C4-2B (cell line): ENCODE results near the gene CCDC198.
A peak's percentile ranks its signal among the peaks of the same experiment; 100 is the strongest.

Source experiments
- H3K27ac ChIP-seq: fragments of 450-650 bp; 2 replicates; pipeline ENCODE4 v1.5.1; 2017
- ZFX ChIP-seq: fragments of 450-650 bp; IDR thresholded peaks from 2 replicates; pipeline ENCODE4 v1.6.1; 2017
- TF ChIP-seq, protein P1 (sequence below): fragments of 450-650 bp; conservative IDR thresholded peaks from 2 replicates; pipeline ENCODE4 v1.5.1; 2017; ENCODE audit warnings: mild to moderate bottlenecking

CCDC198 gene

GRCh38 chr14:57493467-57494181 is at the start of gene CCDC198:
Gene CCDC198, minus strand, starts transcription at chr14:57493857. Its CDS starts 142 bp downstream, at chr14:57493715.
- TF ChIP-seq, protein P1, sequence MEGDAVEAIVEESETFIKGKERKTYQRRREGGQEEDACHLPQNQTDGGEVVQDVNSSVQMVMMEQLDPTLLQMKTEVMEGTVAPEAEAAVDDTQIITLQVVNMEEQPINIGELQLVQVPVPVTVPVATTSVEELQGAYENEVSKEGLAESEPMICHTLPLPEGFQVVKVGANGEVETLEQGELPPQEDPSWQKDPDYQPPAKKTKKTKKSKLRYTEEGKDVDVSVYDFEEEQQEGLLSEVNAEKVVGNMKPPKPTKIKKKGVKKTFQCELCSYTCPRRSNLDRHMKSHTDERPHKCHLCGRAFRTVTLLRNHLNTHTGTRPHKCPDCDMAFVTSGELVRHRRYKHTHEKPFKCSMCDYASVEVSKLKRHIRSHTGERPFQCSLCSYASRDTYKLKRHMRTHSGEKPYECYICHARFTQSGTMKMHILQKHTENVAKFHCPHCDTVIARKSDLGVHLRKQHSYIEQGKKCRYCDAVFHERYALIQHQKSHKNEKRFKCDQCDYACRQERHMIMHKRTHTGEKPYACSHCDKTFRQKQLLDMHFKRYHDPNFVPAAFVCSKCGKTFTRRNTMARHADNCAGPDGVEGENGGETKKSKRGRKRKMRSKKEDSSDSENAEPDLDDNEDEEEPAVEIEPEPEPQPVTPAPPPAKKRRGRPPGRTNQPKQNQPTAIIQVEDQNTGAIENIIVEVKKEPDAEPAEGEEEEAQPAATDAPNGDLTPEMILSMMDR, result no peak
- no peak for TF ChIP-seq ZFX
- H3K27ac ChIP-seq, result no peak within 1 kb of the TSS

DNA sequence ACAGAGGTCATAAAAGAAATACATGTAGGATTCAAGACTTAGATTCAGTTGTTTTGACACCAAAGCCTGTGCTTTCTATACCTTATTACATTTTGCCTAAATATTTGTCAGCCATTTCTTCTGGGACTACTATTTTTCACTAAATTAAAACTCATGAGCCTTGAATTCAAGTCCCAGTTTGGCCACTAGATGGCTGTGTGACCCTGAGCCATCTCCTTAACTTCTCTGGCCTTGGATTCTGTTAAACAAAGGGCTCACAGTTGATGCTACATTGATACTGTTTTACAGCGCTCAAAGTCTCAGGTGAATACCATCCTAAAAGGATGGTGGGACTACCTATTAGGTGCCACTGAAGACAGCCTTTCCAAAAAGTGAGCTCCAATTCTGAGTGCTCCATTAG is 39.6 kb upstream of the CCDC198 start:
- TF ChIP-seq, protein P1, result peak; percentile 85
- TF ChIP-seq ZFX, result no peak
- H3K27ac ChIP-seq, result no peak overlapping the region

GRCh38 chr14:57530571-57530970 is 36.9 kb upstream of the CCDC198 start:
- no peak overlapping the region for H3K27ac ChIP-seq
- TF ChIP-seq ZFX, result no peak
- TF ChIP-seq, protein P1, result no peak

DNA sequence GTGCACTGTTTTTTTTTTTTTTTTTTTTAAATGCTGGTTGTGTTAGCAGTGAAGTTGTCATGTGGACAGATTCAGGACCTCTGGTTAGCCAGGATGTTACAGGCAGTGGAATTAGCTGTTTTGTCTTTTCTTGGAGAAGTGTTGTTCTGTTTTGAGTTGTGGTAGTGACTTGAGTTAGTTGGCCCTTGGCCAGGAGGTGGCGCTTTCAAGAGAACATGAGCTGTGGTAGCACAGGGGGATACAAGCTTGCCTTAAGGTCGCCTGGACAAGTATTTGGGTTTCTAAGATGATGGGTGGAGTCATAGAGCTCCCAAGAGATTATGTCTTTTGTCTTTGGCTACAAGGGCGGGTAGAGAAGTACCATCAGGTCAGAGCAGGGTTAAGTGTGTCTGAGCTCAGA is 33.3 kb upstream of the CCDC198 start:
- TF ChIP-seq, protein P1, result no peak; the same call in 1 of the 2 replicates
- TF ChIP-seq ZFX, result no peak
- no peak overlapping the region for H3K27ac ChIP-seq

GRCh38 chr14:57519043-57519442 is 25.4 kb upstream of the CCDC198 start:
- no peak overlapping the region for H3K27ac ChIP-seq
- TF ChIP-seq, protein P1, result no peak
- TF ChIP-seq ZFX, result no peak

GRCh38 chr14:57512220-57512619 is 18.6 kb upstream of the CCDC198 start:
- no peak for TF ChIP-seq ZFX
- TF ChIP-seq, protein P1, result no peak
- no peak overlapping the region for H3K27ac ChIP-seq

DNA sequence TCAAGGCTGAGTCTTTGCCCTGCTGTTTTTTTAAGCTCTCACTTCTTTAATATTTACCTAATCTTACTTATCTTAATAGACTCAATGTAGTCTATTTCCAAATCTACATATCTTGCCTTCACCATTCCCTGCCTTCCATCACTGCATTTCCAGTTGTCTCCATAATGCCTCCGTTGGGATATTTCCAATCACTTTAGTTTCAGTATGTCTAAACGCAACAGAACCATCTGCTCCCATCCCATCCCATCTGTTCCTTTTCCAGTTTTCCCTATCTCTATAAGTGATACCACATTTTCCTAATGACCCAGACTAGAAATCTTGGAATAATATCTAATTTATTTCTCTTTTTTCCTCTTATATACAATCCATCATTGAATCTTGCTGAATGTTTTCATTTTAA is 15.1 kb upstream of the CCDC198 start:
- TF ChIP-seq ZFX, result no peak
- TF ChIP-seq, protein P1, result no peak

More for the DNA sequence above, 15.1 kb upstream of the CCDC198 start:
- H3K27ac ChIP-seq, result no peak overlapping the region
